SU-DHL-6 (cell line): ENCODE measurements around the gene FIBIN.
"Not testable (repeated sequence)": the region's sequence is repeated elsewhere in the genome, so short reads cannot be mapped to it uniquely, and the experiment has no call there.

Experiments
- H2AFZ ChIP-seq: fragments of 200-600 bp; sonication (generic); 2 replicates; pipeline ENCODE4 v1.6.1; 2014; ENCODE audit warnings: low read depth, mild to moderate bottlenecking, moderate library complexity, mixed read lengths, antibody characterized with exemption, low read length; ENCODE audit not compliant: severe bottlenecking
- H3F3A ChIP-seq: fragments of 200-600 bp; shearing (Covaris generic); 2 replicates; pipeline ENCODE4 v1.6.0; 2016; ENCODE audit warnings: antibody characterized with exemption, mild to moderate bottlenecking; ENCODE audit not compliant: insufficient read depth
- H3K27ac ChIP-seq: fragments of 200-600 bp; sonication (generic); 2 replicates; pipeline ENCODE4 v1.5.1; 2016; ENCODE audit warnings: low read depth, mild to moderate bottlenecking, low read length, moderate library complexity, mixed read lengths
- H3K27me3 ChIP-seq: fragments of 200-600 bp; sonication (generic), shearing (Covaris generic); 2 replicates; pipeline ENCODE4 v1.6.0; 2014; ENCODE audit warnings: mild to moderate bottlenecking, low read length
- H3K36me3 ChIP-seq: fragments of 200-600 bp; sonication (generic); 2 replicates; pipeline ENCODE4 v1.6.1; 2014; ENCODE audit warnings: mild to moderate bottlenecking, low read length, mixed read lengths
- H3K4me2 ChIP-seq: fragments of 300-600, 200-600 bp; shearing (Covaris generic), sonication (generic); 2 replicates; pipeline ENCODE4 v1.6.0; 2014; ENCODE audit warnings: low read length, low read depth, mild to moderate bottlenecking; ENCODE audit not compliant: poor library complexity, severe bottlenecking
- H3K4me3 ChIP-seq: fragments of 200-600 bp; sonication (generic); 2 replicates; pipeline ENCODE4 v1.5.1; 2014; ENCODE audit warnings: antibody characterized with exemption, low read length, mild to moderate bottlenecking, mixed read lengths; ENCODE audit not compliant: insufficient read depth, poor library complexity, severe bottlenecking
- H3K79me2 ChIP-seq: fragments of 200-600 bp; sonication (generic); 2 replicates; pipeline ENCODE4 v1.6.1; 2014; ENCODE audit warnings: mild to moderate bottlenecking, low read length, moderate library complexity; ENCODE audit not compliant: insufficient read depth
- H3K9ac ChIP-seq: fragments of 200-600 bp; sonication (generic); 2 replicates; pipeline ENCODE4 v1.7.0; 2014; ENCODE audit warnings: mild to moderate bottlenecking, low read length
- H3K9me2 ChIP-seq: fragments of 200-600 bp; sonication (generic); replicated peaks from 2 replicates; pipeline ENCODE4 v1.6.1; 2014; ENCODE audit warnings: low read length; ENCODE audit not compliant: insufficient read depth
- H3K9me3 ChIP-seq: fragments of 200-600 bp; sonication (generic); 2 replicates; pipeline ENCODE4 v1.6.1; 2014; ENCODE audit warnings: low read length, mixed read lengths; ENCODE audit not compliant: insufficient read depth
- H4K20me1 ChIP-seq: fragments of 200-600 bp; sonication (generic); 2 replicates; pipeline ENCODE4 v1.6.1; 2014; ENCODE audit warnings: low read depth, mild to moderate bottlenecking, antibody characterized with exemption, low read length, moderate library complexity, mixed read lengths
- EZH2phosphoT487 ChIP-seq: fragments of 200-600 bp; sonication (generic), shearing (Covaris generic); conservative IDR thresholded peaks from 2 replicates; pipeline ENCODE4 v1.6.1; 2018; ENCODE audit warnings: mild to moderate bottlenecking, antibody characterized with exemption, low read length, moderate library complexity, mixed read lengths
- TF ChIP-seq, protein P1 (sequence below): fragments of 200-600 bp; sonication (generic); IDR thresholded peaks from one replicate; pipeline ENCODE4 v1.5.1; 2017; ENCODE audit warnings: antibody characterized with exemption, mild to moderate bottlenecking, low read length, moderate library complexity; ENCODE audit not compliant: insufficient read depth, poor library complexity, severe bottlenecking

The FIBIN gene

DNA sequence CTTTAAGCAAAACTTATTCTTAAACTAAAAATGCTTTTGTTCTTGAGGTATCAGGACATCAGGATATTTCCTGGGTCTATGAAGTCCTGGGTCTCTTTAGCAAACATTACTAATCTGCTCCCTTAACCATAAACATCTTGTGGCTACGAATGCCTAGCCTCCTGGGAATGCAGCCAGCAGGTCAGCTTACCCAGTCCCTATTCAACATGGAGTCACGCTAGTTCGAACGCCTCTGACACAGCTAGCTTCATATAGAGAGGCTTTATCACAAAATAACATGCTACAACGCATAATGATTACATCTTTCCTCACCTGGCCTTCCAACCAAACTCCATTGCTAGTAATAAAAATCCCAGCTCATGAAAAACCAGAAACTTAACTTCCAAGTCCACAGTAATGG is 17.5 kb upstream of the FIBIN start:
- H3K9me3 ChIP-seq, result no peaks in the 10 kb centered on the region
- no peaks in the 10 kb centered on the region for H3K79me2 ChIP-seq
- H3K9ac ChIP-seq, result no peak overlapping the region
- no peak overlapping the region for H3K4me3 ChIP-seq
- no peaks in the 10 kb centered on the region for H4K20me1 ChIP-seq
- no peaks in the 10 kb centered on the region for H3K9me2 ChIP-seq
- H3K36me3 ChIP-seq, result no peaks in the 10 kb centered on the region
- no peak overlapping the region for H3K27ac ChIP-seq
- H3K4me2 ChIP-seq, result no peak overlapping the region
- no peaks in the 10 kb centered on the region for H3K27me3 ChIP-seq
- TF ChIP-seq, protein P1, sequence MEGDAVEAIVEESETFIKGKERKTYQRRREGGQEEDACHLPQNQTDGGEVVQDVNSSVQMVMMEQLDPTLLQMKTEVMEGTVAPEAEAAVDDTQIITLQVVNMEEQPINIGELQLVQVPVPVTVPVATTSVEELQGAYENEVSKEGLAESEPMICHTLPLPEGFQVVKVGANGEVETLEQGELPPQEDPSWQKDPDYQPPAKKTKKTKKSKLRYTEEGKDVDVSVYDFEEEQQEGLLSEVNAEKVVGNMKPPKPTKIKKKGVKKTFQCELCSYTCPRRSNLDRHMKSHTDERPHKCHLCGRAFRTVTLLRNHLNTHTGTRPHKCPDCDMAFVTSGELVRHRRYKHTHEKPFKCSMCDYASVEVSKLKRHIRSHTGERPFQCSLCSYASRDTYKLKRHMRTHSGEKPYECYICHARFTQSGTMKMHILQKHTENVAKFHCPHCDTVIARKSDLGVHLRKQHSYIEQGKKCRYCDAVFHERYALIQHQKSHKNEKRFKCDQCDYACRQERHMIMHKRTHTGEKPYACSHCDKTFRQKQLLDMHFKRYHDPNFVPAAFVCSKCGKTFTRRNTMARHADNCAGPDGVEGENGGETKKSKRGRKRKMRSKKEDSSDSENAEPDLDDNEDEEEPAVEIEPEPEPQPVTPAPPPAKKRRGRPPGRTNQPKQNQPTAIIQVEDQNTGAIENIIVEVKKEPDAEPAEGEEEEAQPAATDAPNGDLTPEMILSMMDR, result no peak
- TF ChIP-seq EZH2phosphoT487, result no peak
- H2AFZ ChIP-seq, result no peak overlapping the region
- H3F3A ChIP-seq, result no peaks in the 10 kb centered on the region

DNA sequence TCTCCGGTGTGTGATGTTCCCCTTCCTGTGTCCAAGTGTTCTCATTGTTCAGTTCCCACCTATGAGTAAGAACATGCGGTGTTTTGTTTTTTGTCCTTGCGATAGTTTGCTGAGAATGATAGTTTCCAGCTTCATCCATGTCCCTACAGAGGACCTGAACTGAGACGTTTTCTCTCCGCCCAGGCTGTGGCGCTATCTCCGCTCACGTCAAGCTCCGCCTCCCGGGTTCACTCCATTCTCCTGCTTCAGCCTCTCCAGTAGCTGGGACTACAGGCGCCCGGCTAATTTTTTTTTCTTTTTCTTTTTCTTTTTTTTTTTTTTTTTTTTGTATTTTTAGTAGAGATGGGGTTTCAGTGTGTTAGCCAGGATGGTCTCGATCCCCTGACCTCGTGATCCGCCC is 16.7 kb upstream of the FIBIN start:
- H3K27me3 ChIP-seq, H3K27ac ChIP-seq, H4K20me1 ChIP-seq, H3K4me3 ChIP-seq, H3K9ac ChIP-seq, H3K79me2 ChIP-seq, H3F3A ChIP-seq, H2AFZ ChIP-seq, H3K9me2 ChIP-seq, H3K4me2 ChIP-seq, H3K36me3 ChIP-seq, H3K9me3 ChIP-seq: not testable (repeated sequence)

DNA sequence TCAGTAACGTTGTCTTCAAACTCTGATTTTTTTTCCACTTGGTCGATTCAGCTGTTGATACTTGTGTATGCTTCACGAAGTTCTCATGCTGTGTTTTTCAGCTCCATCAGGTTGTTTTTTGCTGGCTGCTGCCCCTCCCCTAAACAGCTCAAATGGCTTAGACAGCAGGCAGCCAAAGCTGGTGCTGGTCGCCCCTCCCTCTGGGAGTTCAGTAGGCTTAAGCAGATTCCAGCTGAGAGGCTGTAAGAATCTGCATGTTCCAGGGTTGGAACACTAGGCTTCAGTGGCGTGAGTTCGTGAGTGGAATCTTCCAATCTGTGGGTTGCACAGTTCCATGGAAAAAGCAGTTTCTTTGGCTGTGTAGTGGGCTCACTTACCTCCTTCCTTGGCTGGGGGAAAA is 10.3 kb upstream of the FIBIN start:
- TF ChIP-seq, protein P1, result no peak
- TF ChIP-seq EZH2phosphoT487, result no peak
- no peak overlapping the region for H3K27ac ChIP-seq

DNA sequence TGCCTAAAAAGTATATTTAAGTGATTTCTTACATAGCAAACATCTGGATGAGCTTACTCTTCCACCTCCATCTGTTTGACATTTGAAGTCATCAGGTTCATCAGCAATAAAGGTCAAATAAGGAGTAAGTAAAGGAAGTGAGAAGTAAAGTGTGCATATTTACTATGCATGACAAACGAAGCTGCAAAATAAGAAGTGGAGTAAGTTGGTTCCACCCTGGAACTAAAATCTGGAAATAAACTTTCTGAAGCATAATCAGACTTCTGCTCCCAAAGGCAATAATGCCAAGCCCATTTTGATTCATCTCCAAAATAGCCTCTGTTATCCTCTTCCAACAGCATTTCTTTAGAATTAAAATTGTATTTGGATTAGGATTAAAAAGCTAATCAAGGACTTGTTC is 8.4 kb upstream of the FIBIN start:
- H3K79me2 ChIP-seq, result no peaks in the 10 kb centered on the region
- no peaks in the 10 kb centered on the region for H3K9me2 ChIP-seq
- TF ChIP-seq, protein P1, result no peak
- no peak for TF ChIP-seq EZH2phosphoT487
- H4K20me1 ChIP-seq, result no peaks in the 10 kb centered on the region
- no peaks in the 10 kb centered on the region for H3K9me3 ChIP-seq
- no peaks in the 10 kb centered on the region for H3K36me3 ChIP-seq
- H3F3A ChIP-seq, result no peaks in the 10 kb centered on the region
- H2AFZ ChIP-seq, result no peak overlapping the region
- no peak overlapping the region for H3K4me2 ChIP-seq
- no peak overlapping the region for H3K27ac ChIP-seq
- H3K27me3 ChIP-seq, result no peaks in the 10 kb centered on the region
- no peak overlapping the region for H3K9ac ChIP-seq
- H3K4me3 ChIP-seq, result no peak overlapping the region

More for the DNA sequence above, 10.3 kb upstream of the FIBIN start:
- Histone ChIP-seq H3K9me3 (no peaks in the 10 kb centered on the region), H3K27me3 (no peaks in the 10 kb centered on the region), H3K9ac (no peak overlapping the region), H3K4me3 (no peak overlapping the region), H3K9me2 (no peaks in the 10 kb centered on the region), H2AFZ (no peak overlapping the region), H3K4me2 (no peak overlapping the region), H3F3A (no peaks in the 10 kb centered on the region), H3K36me3 (no peaks in the 10 kb centered on the region), H3K79me2 (no peaks in the 10 kb centered on the region), H4K20me1 (no peaks in the 10 kb centered on the region)
